ENCODE measurements around the gene TMTC2.

The TMTC2 gene

GRCh38 chr12:82966001-82966559 lies 279.4 kb downstream of the TMTC2 start:
- no peak for TF ChIP-seq USF1 (IDR thresholded peaks at IDR 0.05)
- TF ChIP-seq NFIC (IDR thresholded peaks at IDR 0.05): no peak
- no peak for TF ChIP-seq TCF12 (IDR thresholded peaks at IDR 0.05; ENCODE audit: low read depth)
- TF ChIP-seq FOXM1 (IDR thresholded peaks at IDR 0.05; ENCODE audit: borderline replicate concordance, low read depth): no peak
- TF ChIP-seq EP300 (IDR thresholded peaks at IDR 0.05; ENCODE audit: borderline replicate concordance): no peak

GRCh38 chr12:82968631-82969367 lies 282.1 kb downstream of the TMTC2 start:
- TF ChIP-seq REST (IDR thresholded peaks at IDR 0.05; ENCODE audit: low read depth): no peak
- TF ChIP-seq CREB1 (IDR thresholded peaks at IDR 0.05; ENCODE audit: low read depth): no peak
- no peak for TF ChIP-seq ZBTB7A (IDR thresholded peaks at IDR 0.05; ENCODE audit: low read depth)
- TF ChIP-seq EGR1 (IDR thresholded peaks at IDR 0.05): no peak

GRCh38 chr12:82970614-82971013 lies 283.9 kb downstream of the TMTC2 start:
- TF ChIP-seq YY1 (IDR thresholded peaks at IDR 0.05; ENCODE audit: low read depth) (no peak), REST (IDR thresholded peaks at IDR 0.05; ENCODE audit: low read depth) (no peak), RAD21 (IDR thresholded peaks at IDR 0.05; ENCODE audit: low read depth) (no peak), USF1 (IDR thresholded peaks at IDR 0.05) (no peak), CREB1 (IDR thresholded peaks at IDR 0.05; ENCODE audit: low read depth) (no peak), FOXM1 (IDR thresholded peaks at IDR 0.05; ENCODE audit: borderline replicate concordance, low read depth) (no peak), TCF12 (IDR thresholded peaks at IDR 0.05; ENCODE audit: low read depth) (no peak), EP300 (IDR thresholded peaks at IDR 0.05; ENCODE audit: borderline replicate concordance) (no peak), NFIC (IDR thresholded peaks at IDR 0.05) (no peak)

- TF ChIP-seq TAF1 (IDR thresholded peaks at IDR 0.05; ENCODE audit: low read depth) (no peak), TCF12 (IDR thresholded peaks at IDR 0.05; ENCODE audit: low read depth) (no peak), RAD21 (IDR thresholded peaks at IDR 0.05; ENCODE audit: low read depth) (no peak), TEAD4 (IDR thresholded peaks at IDR 0.05) (no peak), FOXM1 (IDR thresholded peaks at IDR 0.05; ENCODE audit: borderline replicate concordance, low read depth) (no peak), CEBPB (IDR thresholded peaks at IDR 0.05) (no peak), NFIC (IDR thresholded peaks at IDR 0.05) (no peak), MAX (IDR thresholded peaks at IDR 0.05) (no peak), YY1 (IDR thresholded peaks at IDR 0.05; ENCODE audit: low read depth) (no peak), CREB1 (IDR thresholded peaks at IDR 0.05; ENCODE audit: low read depth) (no peak), EP300 (IDR thresholded peaks at IDR 0.05; ENCODE audit: borderline replicate concordance) (no peak), EGR1 (IDR thresholded peaks at IDR 0.05) (no peak), ZBTB7A (IDR thresholded peaks at IDR 0.05; ENCODE audit: low read depth) (no peak), USF1 (IDR thresholded peaks at IDR 0.05) (no peak), REST (IDR thresholded peaks at IDR 0.05; ENCODE audit: low read depth) (no peak)
Measured at GRCh38 chr12:82971584-82971983, 284.9 kb downstream of the TMTC2 start.
